Measurements from ENCODE around the gene SOD2.
"Not testable (repeated sequence)": the region's sequence is repeated elsewhere in the genome, so short reads cannot be mapped to it uniquely, and the experiment has no call there.

SOD2 gene

DNA sequence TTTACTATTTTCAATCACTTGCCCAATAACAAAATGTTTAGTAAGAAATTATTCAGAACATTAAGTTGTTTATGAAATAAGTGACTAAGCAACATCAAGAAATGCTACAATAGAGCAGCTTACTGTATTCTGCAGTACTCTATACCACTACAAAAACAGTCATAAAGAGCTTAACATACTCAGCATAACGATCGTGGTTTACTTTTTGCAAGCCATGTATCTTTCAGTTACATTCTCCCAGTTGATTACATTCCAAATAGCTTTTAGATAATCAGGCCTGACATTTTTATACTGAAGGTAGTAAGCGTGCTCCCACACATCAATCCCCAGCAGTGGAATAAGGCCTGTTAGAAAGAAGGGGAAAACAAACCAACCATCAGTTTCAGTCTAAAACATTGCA is 10.7 kb downstream of the SOD2 start:
- no peaks in the 10 kb centered on the region for H3K27me3 Mint-ChIP-seq
- no peaks in the 10 kb centered on the region for H3K9me3 Mint-ChIP-seq
- DNase-seq (no peak), ATAC-seq (replicated peaks) (no peak)
- peaks cover 2 to 6% of the 10 kb centered on the region in 2 donors for H3K4me1 Mint-ChIP-seq
- peaks cover 15 to 33% of the 10 kb centered on the region in 2 donors for H3K36me3 Mint-ChIP-seq
- no peak overlapping the region for H3K4me3 Mint-ChIP-seq
- no peak overlapping the region for H3K27ac Mint-ChIP-seq

DNA sequence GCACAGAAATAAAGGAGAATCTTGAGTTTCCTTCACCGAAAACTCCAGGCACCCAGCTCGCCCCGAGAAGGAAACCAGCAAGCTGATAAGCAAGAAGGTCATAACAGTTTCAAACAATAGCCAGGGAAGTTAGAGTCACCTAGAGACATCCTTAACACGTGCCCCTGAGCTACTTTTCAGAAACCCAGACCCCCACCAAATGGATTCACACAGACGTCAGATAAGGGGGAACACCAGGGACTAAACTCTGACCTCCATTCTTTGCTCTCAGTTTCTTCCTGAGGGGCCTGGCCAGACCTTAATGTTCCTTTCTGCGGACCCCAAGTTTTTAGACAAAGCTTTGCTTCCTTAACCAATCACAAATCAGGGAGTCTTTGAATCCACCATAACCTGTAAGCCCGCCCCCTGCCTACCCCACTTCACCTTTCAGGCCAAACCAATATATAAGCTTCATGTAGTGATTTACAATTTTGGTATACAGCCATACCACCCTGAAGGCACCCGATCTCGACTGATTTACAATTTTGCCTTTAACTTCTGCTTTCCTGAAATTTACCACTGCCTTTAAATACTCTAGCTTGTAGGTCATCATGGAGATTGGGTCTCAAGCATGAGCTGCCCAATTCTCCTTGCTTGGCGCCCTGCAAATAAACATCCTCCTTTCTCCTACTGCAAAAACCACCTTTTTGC is 11.7 kb downstream of the SOD2 start:
- no peak for DNase-seq
- H3K27ac Mint-ChIP-seq = peak overlapping the region; percentile 47

DNA sequence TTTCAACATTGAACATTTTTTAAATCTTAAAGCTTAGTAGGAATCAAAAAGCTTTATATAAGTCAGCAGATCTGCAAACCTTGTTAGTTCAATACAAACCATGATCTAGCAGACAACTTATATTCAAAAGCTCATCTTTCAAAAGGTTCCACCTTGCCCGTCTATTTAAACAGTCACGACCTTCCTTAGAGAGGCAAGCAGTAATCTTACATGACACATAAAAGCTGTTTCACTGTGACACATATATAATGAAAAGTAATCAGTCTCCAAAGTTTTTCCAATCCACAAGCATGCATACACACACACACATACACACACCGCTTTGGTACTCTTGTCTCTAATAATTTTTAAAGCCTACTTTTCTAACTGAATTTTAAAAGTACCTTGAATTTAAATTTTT is 12.9 kb downstream of the SOD2 start:
- ATAC-seq (replicated peaks) (peak in 1 of 2 donors; percentile 14), DNase-seq (no peak)
- Mint-ChIP-seq H3K27me3 (no peaks in the 10 kb centered on the region), H3K9me3 (peaks cover 0 to 2% of the 10 kb centered on the region in 2 donors), H3K4me1 (peaks cover 4 to 6% of the 10 kb centered on the region in 2 donors), H3K27ac (peak overlapping the region; percentile 59), H3K4me3 (no peak overlapping the region), H3K36me3 (peaks cover 15 to 26% of the 10 kb centered on the region in 2 donors)

More for the DNA sequence above, 11.7 kb downstream of the SOD2 start:
- ATAC-seq (replicated peaks) = no peak
- no peaks in the 10 kb centered on the region for H3K9me3 Mint-ChIP-seq
- H3K36me3 Mint-ChIP-seq = peaks cover 13 to 25% of the 10 kb centered on the region in 2 donors
- H3K4me3 Mint-ChIP-seq = no peak overlapping the region
- peaks cover 2 to 6% of the 10 kb centered on the region in 2 donors for H3K4me1 Mint-ChIP-seq
- no peaks in the 10 kb centered on the region for H3K27me3 Mint-ChIP-seq

DNA sequence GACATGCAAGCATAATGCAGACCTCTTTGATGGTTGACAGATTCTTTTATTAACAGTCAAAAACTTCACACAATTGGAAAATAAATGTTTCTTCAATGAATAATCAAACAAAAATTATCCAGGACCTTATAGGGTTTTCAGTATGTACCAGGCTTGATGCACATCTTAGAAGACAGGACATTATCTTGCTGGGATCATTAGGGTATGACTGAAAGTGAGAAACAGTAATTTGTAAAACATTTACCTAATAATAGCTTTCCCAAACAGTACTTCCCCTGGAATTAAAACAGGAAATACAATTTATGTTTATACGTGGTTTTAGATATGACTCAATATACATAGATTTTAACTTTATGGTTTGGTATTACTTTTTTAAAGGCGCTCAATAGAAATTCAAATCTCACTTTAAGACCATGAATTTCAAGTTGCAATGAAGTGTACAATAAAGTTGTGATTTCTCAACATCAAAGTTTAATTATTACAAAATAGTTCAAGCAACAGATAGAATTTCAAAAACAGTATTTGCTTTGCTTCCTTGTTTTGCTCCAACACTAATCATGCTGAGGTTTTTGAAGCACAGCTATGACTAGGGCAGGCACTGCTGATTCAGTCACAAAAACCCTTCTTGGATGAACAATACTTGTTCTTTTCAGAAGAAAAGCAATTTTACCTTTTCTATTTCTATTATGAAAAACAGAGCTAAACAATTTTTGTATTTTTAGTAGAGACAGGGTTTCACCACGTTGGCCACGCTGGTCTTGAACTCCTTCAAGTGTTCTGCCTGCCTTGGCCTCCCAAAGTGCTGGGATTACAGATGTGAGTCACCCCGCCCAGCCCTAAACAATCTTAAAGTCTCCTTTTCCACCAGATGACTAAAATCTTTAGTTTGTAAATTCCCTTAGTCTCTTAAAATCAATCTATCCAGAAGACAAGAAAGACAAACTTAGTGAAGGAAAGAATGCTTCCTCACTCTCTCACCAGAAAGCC is 13.7 kb downstream of the SOD2 start:
- ATAC-seq (replicated peaks) = peak; percentile 31 to 65
- Mint-ChIP-seq H3K36me3 (peaks cover 18 to 22% of the 10 kb centered on the region in 2 donors), H3K27ac (peak overlapping the region; percentile 59), H3K9me3 (peaks cover 0 to 3% of the 10 kb centered on the region in 2 donors), H3K4me1 (peaks cover 4 to 6% of the 10 kb centered on the region in 2 donors), H3K27me3 (no peaks in the 10 kb centered on the region), H3K4me3 (no peak overlapping the region)
- DNase-seq = no peak

DNA sequence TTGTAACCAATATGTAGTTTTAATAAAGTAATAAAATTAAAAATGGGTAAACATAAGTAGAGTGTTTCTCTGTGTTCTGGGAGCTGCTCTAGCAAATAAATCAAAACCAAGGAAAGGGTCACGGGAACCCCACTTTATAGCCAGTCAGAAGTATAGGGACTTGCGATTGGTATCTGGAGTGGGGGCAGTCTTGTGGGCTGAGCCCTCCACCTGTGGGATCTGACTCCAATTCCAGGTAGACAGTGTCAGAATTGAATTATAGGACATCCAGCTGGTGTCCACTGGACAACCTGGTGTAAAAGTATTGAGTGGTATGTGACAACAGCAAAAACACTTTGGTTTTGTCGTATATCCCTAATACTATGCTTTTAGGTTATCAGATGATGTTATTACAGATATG is 14.5 kb downstream of the SOD2 start:
- peaks cover 4 to 6% of the 10 kb centered on the region in 2 donors for H3K4me1 Mint-ChIP-seq
- peaks cover 0 to 3% of the 10 kb centered on the region in 2 donors for H3K9me3 Mint-ChIP-seq
- H3K36me3 Mint-ChIP-seq = peaks cover 15 to 22% of the 10 kb centered on the region in 2 donors
- H3K27ac Mint-ChIP-seq = no peak overlapping the region
- no peak overlapping the region for H3K4me3 Mint-ChIP-seq
- no peak for ATAC-seq (replicated peaks)
- no peak for DNase-seq
- H3K27me3 Mint-ChIP-seq = no peaks in the 10 kb centered on the region

DNA sequence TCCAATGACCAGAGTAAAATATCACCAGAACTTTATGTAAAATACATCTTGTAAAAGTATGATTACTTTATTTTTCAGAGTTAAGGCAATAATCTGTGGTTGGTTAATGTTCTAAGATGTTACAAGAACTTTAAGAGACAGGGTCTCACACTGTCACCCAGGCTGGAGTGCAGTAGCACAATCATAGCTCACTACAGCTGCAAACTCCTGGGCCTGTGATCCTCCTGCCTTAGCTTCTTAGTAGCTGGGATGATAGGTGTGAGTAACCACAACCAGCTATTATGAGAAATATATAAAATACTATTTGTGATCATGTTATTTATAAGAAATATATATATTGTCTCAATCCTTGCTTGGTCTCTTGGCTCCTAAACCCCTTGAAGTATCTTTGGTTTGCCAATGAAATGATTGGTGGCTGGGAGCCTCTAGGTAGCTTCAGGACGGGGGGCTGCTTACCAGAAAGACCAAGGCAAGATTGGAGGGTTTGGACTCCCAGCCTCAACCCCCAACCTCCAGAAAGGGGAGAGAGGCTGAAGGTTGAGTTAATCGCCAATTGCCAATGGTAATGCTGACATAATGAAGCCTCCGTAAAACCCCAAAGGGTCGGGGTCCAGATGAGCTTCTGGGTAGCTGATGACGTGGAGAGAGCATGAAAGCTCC is 15.4 kb downstream of the SOD2 start:
- Mint-ChIP-seq H3K4me1 (peaks cover 4 to 6% of the 10 kb centered on the region in 2 donors), H3K4me3 (no peak overlapping the region), H3K36me3 (peaks cover 18 to 23% of the 10 kb centered on the region in 2 donors), H3K9me3 (peaks cover 0 to 3% of the 10 kb centered on the region in 2 donors), H3K27ac (no peak overlapping the region), H3K27me3 (no peaks in the 10 kb centered on the region)
- ATAC-seq (replicated peaks) (no peak), DNase-seq (no peak)

DNA sequence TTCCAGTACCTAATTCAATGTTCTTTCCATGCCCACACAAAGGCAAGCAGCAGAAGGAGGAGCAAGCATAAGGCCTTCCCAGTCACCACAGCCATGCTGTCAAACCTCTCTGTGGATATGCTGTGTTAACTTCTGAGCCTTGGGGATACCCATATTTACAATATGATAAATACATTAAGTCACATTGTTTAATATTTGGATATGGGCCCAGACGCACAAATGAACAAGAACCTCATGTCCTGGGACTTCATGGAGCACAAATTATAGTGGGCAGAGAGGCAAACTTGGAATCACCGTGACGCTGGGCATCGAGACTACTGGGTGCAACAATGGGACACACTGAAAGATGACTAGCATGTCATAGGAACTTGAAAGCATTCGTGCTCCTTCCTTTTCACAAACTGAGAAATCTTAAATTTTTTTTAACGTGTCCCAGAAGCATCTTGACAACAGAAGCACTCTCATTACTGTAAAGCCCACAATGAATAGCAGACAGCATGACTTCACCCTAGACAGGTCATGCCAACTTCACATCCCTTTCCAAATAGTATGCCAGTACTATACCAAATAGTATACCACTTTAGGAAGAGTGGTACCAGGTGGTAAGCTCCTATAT is 16.0 kb downstream of the SOD2 start:
- no peak overlapping the region for H3K27ac Mint-ChIP-seq
- no peak for ATAC-seq (replicated peaks)

DNA sequence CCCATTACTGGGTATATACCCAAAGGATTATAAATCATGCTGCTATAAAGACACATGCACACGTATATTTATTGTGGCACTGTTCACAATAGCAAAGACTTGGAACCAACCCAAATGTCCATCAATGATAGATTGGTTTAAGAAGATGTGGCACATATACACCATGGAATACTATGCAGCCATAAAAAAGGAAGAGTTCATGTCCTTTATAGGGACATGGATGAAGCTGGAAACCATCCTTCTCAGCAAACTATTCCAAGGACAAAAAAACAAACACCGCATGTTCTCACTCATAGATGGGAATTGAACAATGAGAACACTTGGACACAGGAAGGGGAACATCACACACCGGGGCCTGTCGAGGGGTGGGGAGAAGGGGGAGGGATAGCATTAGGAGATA is 16.8 kb downstream of the SOD2 start:
- not testable (repeated sequence) for H3K27me3 Mint-ChIP-seq; H3K9me3 Mint-ChIP-seq; H3K4me1 Mint-ChIP-seq; ATAC-seq (replicated peaks); DNase-seq; H3K27ac Mint-ChIP-seq; H3K4me3 Mint-ChIP-seq
- peaks cover 27 to 29% of the 10 kb centered on the region in 2 donors for H3K36me3 Mint-ChIP-seq

More for the DNA sequence above, 16.0 kb downstream of the SOD2 start:
- no peak overlapping the region for H3K4me3 Mint-ChIP-seq
- peaks cover 22 to 25% of the 10 kb centered on the region in 2 donors for H3K36me3 Mint-ChIP-seq
- peaks cover under 1 to 4% of the 10 kb centered on the region in 2 donors for H3K9me3 Mint-ChIP-seq
- no peaks in the 10 kb centered on the region for H3K27me3 Mint-ChIP-seq
- no peak for DNase-seq
- peaks cover 4 to 6% of the 10 kb centered on the region in 2 donors for H3K4me1 Mint-ChIP-seq

DNA sequence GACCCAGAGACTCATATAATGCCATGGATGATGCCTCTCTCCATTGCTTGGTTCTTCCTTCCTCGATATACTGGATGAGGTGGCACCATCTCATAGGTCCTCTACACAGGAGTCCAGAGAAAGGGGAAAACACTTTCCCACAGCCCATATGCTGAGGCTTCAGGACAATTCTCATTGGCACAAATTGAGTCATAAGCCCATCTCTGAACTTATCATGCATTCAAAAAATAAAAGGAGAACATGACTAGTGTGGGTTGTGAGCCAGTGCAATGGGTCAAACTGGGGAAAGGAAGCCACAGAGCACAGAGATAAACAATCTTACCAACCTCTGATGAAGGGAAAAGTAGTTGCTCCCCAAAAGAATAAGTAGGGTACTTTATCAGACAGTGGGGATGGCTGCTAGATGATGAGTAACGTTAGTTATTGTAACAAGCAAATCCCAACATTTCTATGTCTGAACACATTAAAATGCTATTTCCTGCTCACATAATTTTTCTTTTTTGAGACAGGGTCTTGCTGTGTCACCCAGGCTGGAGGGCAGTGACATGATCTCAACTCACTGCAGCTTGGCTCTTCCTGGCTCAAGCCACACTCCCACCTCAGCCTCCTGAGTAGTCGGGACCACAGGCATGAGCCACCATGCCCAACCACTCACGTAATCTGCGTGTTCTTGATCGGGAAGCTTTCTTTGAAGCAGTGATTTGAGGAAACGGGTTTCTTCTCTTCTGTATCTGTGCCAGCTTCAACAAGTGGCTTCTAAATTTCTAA is 27.0 kb downstream of the SOD2 start:
- H3K4me3 Mint-ChIP-seq = no peak overlapping the region
- H3K9me3 Mint-ChIP-seq = peaks cover 11 to 12% of the 10 kb centered on the region in 2 donors
- peaks cover 21 to 28% of the 10 kb centered on the region in 2 donors for H3K36me3 Mint-ChIP-seq
- ATAC-seq (replicated peaks) = no peak
- H3K4me1 Mint-ChIP-seq = no peaks in the 10 kb centered on the region
- no peak overlapping the region for H3K27ac Mint-ChIP-seq
- no peak for DNase-seq
- H3K27me3 Mint-ChIP-seq = no peaks in the 10 kb centered on the region

DNA sequence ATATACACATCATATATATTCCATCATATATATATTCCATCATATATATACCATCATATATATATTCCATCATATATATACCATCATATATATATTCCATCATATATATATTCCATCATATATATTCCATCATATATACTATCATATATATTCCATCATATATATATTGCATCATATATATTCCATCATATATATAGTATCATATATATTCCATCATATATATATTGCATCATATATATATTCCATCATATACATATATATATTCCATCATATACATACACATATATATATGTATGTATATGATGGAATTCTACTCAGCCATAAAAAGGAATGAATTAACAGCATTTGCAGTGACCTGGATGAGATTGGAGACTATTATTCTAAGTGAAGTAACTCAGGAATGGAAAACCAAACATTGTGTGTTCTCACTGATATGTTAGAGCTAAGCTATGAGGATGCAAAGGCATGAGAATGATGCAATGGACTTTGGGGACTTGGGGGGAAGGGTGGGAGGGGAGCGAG is 29.6 kb downstream of the SOD2 start:
- Mint-ChIP-seq H3K9me3 (peaks cover 8 to 14% of the 10 kb centered on the region in 2 donors), H3K36me3 (peaks cover 23 to 29% of the 10 kb centered on the region in 2 donors)
- not testable (repeated sequence) for H3K27me3 Mint-ChIP-seq; H3K27ac Mint-ChIP-seq; ATAC-seq (replicated peaks); DNase-seq; H3K4me1 Mint-ChIP-seq; H3K4me3 Mint-ChIP-seq

DNA sequence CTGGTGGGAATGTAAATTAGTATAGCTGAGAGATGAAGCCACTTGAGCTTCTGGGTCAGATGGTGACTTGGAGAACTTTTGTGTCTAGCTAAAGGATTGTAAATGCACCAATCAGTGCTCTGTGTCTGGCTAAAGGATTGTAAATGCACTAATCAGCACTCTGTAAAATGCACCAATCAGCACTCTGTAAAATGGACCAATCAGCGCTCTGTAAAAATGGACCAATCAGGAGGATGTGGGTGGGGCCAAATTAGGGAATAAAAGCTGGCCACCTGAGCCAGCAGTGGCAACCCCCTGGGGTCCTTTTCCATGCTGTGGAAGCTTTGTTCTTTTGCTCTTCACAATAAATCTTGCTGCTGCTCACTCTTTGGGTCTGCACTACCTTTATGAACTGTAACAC is 31.1 kb downstream of the SOD2 start:
- not testable (repeated sequence) for ATAC-seq (replicated peaks); H3K4me3 Mint-ChIP-seq; H3K27me3 Mint-ChIP-seq; DNase-seq; H3K4me1 Mint-ChIP-seq; H3K27ac Mint-ChIP-seq
- Mint-ChIP-seq H3K9me3 (peaks cover 12 to 17% of the 10 kb centered on the region in 2 donors), H3K36me3 (peaks cover 27 to 31% of the 10 kb centered on the region in 2 donors)

DNA sequence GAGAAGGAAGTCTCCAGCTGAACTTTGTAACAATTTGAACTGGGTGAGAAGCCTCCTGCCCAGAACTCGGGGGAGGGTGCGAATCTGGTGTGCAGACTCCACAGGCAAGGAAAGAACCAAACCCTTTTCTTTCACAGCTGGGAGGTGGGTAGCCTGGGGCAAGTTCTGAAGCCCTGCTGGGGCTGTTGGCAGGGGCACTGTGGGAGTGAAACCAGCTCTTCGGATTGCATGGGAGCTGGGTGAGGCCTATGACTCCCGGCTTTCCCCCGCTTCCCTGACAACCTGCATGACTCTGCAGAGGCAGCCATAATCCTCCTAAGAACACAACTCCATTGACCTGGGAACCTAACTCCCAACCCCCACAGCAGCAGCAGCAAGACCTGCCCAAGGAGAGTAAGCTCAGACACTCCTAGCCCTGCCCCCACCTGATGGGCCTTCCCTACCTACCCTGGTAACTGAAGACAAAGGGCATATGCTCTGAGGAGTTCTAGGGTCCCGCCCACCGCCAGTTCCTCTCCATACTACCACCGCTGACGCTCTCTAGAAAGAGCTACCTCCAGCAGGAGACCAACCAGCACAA is 37.5 kb downstream of the SOD2 start:
- Mint-ChIP-seq H3K4me1 (no peaks in the 10 kb centered on the region), H3K4me3 (no peak overlapping the region), H3K27me3 (no peaks in the 10 kb centered on the region), H3K9me3 (peaks cover 6 to 10% of the 10 kb centered on the region in 2 donors), H3K27ac (no peak overlapping the region), H3K36me3 (peaks cover 16% of the 10 kb centered on the region in 2 donors)
- DNase-seq = no peak
- no peak for ATAC-seq (replicated peaks)
